HEK293T (cell line): ENCODE measurements around the gene PPP1R3A.

Experiments
- BHLHE40 ChIP-seq: fragments of 450-650 bp; IDR thresholded peaks from 2 replicates; pipeline ENCODE4 v1.6.1; 2016; ENCODE audit warnings: mild to moderate bottlenecking, moderate library complexity, borderline replicate concordance
- FOXA1 ChIP-seq: fragments of 450-650 bp; IDR thresholded peaks from 2 replicates; pipeline ENCODE4 v1.6.1; 2016; ENCODE audit warnings: mild to moderate bottlenecking
- FOXK2 ChIP-seq: fragments of 450-650 bp; IDR thresholded peaks from 2 replicates; pipeline ENCODE4 v1.6.1; 2016; ENCODE audit warnings: mild to moderate bottlenecking
- FOXM1 ChIP-seq: fragments of 450-650 bp; IDR thresholded peaks from 2 replicates; pipeline ENCODE4 v1.6.1; 2017; ENCODE audit warnings: mild to moderate bottlenecking, borderline replicate concordance
- NFRKB ChIP-seq: fragments of 450-650 bp; IDR thresholded peaks from 2 replicates; pipeline ENCODE4 v1.6.1; 2016; ENCODE audit warnings: mild to moderate bottlenecking, moderate library complexity
- SUZ12 ChIP-seq: fragments of 450-650 bp; IDR thresholded peaks from 2 replicates; pipeline ENCODE4 v1.6.1; 2016; ENCODE audit warnings: mild to moderate bottlenecking

GRCh38 chr7:113915956-113916355, 2.9 kb downstream of the PPP1R3A start:
- TF ChIP-seq FOXM1 (no peak), SUZ12 (no peak), BHLHE40 (no peak), FOXA1 (no peak), FOXK2 (no peak), NFRKB (no peak)
